CD4-positive, alpha-beta T cell treated with Interleukin-4 for 1 hour (primary cell): ENCODE data around the gene RHOXF2.

ENCODE experiments used
- DNase-seq, 2 donors: peaks; one replicate each; pipeline ENCODE4 v3.0.0-alpha.2; 2020 to 2022

RHOXF2 gene

DNA sequence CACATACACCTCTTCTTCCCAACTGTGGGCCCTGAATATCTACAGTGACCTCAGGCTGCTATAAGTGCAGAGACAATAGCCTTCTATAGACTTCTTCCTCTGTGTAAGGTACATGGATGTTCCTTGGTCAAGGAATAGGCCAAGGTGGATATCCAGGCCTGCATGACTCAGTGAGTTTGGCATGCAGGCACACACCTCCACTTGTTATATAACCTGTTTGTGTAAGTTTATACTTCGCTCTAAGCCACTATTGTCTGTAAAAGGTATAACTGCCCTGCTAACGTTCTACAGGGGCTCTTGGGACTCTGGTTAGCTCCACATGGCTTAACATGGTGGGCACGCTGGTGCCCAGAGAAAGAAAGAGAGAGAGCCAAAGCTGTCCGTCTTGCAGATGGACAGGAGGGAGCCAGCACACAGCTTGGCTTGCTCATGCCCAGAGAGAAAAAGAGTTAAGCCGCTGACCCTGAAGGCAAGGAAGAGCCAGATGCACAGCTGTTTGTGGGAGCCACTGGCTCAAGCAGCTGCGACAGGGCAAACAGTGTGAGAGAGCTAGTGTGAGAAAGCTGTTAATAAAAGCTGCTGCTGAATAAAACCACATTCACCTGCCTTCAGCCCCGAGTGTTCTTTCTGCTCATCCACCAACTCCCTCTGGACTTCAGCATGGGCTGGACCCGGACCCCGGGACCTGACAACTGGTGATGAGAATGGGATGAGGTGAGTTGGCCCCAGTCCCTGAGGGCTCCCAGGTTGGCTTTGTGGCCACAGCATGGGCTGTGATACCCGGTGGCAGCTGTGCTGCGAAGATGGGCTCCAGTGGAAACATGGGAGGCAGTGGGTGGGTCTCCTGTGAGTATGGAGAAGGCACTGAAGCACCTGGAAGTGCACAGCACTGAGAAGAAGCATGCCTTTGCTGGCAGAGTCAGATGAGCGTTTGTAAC lies 47.7 kb downstream of the RHOXF2 start:
- no peak for DNase-seq

DNA sequence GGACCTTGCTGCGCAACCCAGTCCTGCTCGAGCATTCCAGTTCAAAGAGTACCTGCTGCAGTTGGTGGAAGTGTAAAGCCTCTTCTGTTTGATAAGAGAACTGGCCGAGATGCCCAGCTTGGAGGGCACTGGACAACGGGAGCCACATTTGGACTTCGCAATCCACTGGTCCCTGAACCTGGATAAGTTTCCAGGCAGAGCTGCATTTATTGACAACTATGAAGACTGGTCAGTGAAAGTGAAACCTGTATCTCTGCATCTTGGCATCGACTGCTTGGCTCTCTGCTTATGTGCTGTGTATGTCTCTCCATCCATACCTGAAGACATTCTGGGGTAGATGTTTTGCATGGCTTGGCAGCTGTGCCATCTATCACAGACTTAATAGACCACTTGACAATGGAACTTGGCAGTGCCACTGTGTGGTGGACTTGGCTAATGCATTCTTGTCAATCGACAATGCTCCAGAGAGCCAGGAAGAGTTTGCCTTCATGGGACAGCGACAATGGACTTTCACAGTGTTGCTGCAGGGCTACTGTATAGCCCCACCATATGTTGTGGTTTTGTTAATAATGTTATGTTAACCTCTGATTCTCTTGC lies 48.7 kb downstream of the RHOXF2 start:
- no peak for DNase-seq

DNA sequence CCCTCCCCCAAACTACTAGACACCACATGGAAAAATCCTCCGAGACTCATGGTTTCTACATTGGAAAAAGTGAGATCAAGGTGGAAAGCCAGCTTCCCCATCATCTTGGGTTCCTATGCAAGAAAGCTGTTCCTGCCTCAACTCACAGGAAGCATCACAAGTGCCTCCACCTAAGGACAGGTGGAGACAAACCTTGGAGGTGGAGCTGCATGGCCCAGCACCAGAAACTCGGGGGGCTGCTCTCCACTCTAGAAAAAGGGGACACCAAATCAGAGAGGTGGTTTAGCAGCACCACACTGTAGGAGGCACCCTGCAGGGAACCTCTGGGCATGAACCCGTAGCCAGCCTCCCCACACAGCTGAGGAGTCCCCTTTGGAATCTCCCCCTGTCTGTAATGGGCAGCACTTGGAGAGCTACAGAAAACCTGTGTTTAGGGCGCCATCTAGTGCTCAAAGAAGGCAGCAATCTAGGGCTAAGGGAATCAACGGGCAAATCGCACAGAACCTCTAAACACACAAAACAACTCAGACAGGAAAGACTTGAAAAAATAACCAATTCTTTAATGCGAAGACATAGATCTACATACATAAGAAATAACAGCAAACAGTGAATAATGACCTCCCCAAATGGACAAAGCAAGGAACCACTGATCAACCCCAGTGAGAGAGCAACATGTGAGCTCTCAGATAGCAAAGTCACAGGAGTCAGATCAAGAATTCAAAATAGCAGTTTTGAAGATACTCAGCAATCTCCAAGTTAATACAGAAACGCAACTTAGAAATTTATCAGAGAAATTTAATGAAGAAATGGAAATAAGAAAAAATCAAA lies 55.2 kb downstream of the RHOXF2 start:
- peak; percentile 57 for DNase-seq
